ENCODE results near the gene ST6GAL2. TPM values are rescaled to one million over a fixed set of nuclear protein-coding genes. Genes with fewer than 3 reads are reported as not detected.

Gene ST6GAL2
- total RNA-seq, 1 experiment from 2014 or later = 0.82 TPM

- H3K4me2 ChIP-seq (ENCODE audit: low read depth, low read length, poor library complexity, severe bottlenecking) = no peak overlapping the region
- H3K9ac ChIP-seq (ENCODE audit: low read length) = no peak overlapping the region
- H3K9me3 ChIP-seq (ENCODE audit: low read length) = no peaks in the 10 kb centered on the region
- H3K36me3 ChIP-seq (ENCODE audit: insufficient read depth, low read length) = no peaks in the 10 kb centered on the region
- H2AFZ ChIP-seq (ENCODE audit: low read length) = no peak overlapping the region
- H3K27ac ChIP-seq (ENCODE audit: low read length) = no peak overlapping the region
- DNase-seq = peak; percentile 25
- no peaks in the 10 kb centered on the region for H3K9me2 ChIP-seq (replicated peaks; ENCODE audit: insufficient read depth, low read length)
- H3K27me3 ChIP-seq (ENCODE audit: low read length) = no peaks in the 10 kb centered on the region
- no peaks in the 10 kb centered on the region for H4K20me1 ChIP-seq (ENCODE audit: insufficient read depth, low read depth, low read length)
- H3K4me1 ChIP-seq (ENCODE audit: low read length) = peaks cover 59% of the 10 kb centered on the region
- no peak overlapping the region for H3K4me3 ChIP-seq (ENCODE audit: low read length)
- H3K79me2 ChIP-seq (ENCODE audit: low read length) = no peaks in the 10 kb centered on the region
Measured at GRCh38 chr2:106841886-106842645, 43.9 kb downstream of the ST6GAL2 start.

GRCh38 chr2:106840818-106841217, 45.1 kb downstream of the ST6GAL2 start:
- H3K36me3 ChIP-seq (ENCODE audit: insufficient read depth, low read length) = no peaks in the 10 kb centered on the region
- H3K27me3 ChIP-seq (ENCODE audit: low read length) = no peaks in the 10 kb centered on the region
- DNase-seq = no peak
- no peak overlapping the region; the same call in 1 of the 2 replicates for H3K4me3 ChIP-seq (ENCODE audit: low read length)
- no peaks in the 10 kb centered on the region for H3K79me2 ChIP-seq (ENCODE audit: low read length)
- no peaks in the 10 kb centered on the region for H3K9me3 ChIP-seq (ENCODE audit: low read length)
- H3K9ac ChIP-seq (ENCODE audit: low read length) = peak overlapping the region; percentile 22; the same call in 1 of the 2 replicates
- H4K20me1 ChIP-seq (ENCODE audit: insufficient read depth, low read depth, low read length) = no peaks in the 10 kb centered on the region
- H3K9me2 ChIP-seq (replicated peaks; ENCODE audit: insufficient read depth, low read length) = no peaks in the 10 kb centered on the region
- H2AFZ ChIP-seq (ENCODE audit: low read length) = peak overlapping the region; percentile 63
- peak overlapping the region; percentile 56 for H3K27ac ChIP-seq (ENCODE audit: low read length)
- peaks cover 54% of the 10 kb centered on the region for H3K4me1 ChIP-seq (ENCODE audit: low read length)
- peak overlapping the region; percentile 41 for H3K4me2 ChIP-seq (ENCODE audit: low read depth, low read length, poor library complexity, severe bottlenecking)

- Histone ChIP-seq H4K20me1 (ENCODE audit: insufficient read depth, low read depth, low read length) (no peaks in the 10 kb centered on the region), H3K4me3 (ENCODE audit: low read length) (no peak overlapping the region; the same call in 1 of the 2 replicates), H3K4me2 (ENCODE audit: low read depth, low read length, poor library complexity, severe bottlenecking) (peak overlapping the region; percentile 41), H3K9me2 (replicated peaks; ENCODE audit: insufficient read depth, low read length) (no peaks in the 10 kb centered on the region), H2AFZ (ENCODE audit: low read length) (peak overlapping the region; percentile 63), H3K9ac (ENCODE audit: low read length) (no peak overlapping the region; the same call in 1 of the 2 replicates), H3K36me3 (ENCODE audit: insufficient read depth, low read length) (no peaks in the 10 kb centered on the region), H3K9me3 (ENCODE audit: low read length) (no peaks in the 10 kb centered on the region), H3K27me3 (ENCODE audit: low read length) (no peaks in the 10 kb centered on the region), H3K27ac (ENCODE audit: low read length) (peak overlapping the region; percentile 56), H3K79me2 (ENCODE audit: low read length) (no peaks in the 10 kb centered on the region), H3K4me1 (ENCODE audit: low read length) (peaks cover 61% of the 10 kb centered on the region)
- DNase-seq = peak; percentile 70
Measured at GRCh38 chr2:106839849-106840595, 45.9 kb downstream of the ST6GAL2 start.

- no peaks in the 10 kb centered on the region for H4K20me1 ChIP-seq (ENCODE audit: insufficient read depth, low read depth, low read length)
- peaks cover 64% of the 10 kb centered on the region for H3K4me1 ChIP-seq (ENCODE audit: low read length)
Measured at GRCh38 chr2:106833256-106833655, 52.7 kb downstream of the ST6GAL2 start.

GRCh38 chr2:106831816-106832569, 54.0 kb downstream of the ST6GAL2 start:
- Histone ChIP-seq H3K9me3 (ENCODE audit: low read length) (no peaks in the 10 kb centered on the region), H3K4me1 (ENCODE audit: low read length) (peaks cover 55% of the 10 kb centered on the region), H3K27me3 (ENCODE audit: low read length) (no peaks in the 10 kb centered on the region), H3K36me3 (ENCODE audit: insufficient read depth, low read length) (no peaks in the 10 kb centered on the region), H3K79me2 (ENCODE audit: low read length) (no peaks in the 10 kb centered on the region), H4K20me1 (ENCODE audit: insufficient read depth, low read depth, low read length) (no peaks in the 10 kb centered on the region), H3K9me2 (replicated peaks; ENCODE audit: insufficient read depth, low read length) (no peaks in the 10 kb centered on the region), H3K4me2 (ENCODE audit: low read depth, low read length, poor library complexity, severe bottlenecking) (peak overlapping the region; percentile 65), H3K4me3 (ENCODE audit: low read length) (peak overlapping the region; percentile 40), H3K9ac (ENCODE audit: low read length) (peak overlapping the region; percentile 46), H2AFZ (ENCODE audit: low read length) (peak overlapping the region; percentile 24; the same call in 1 of the 2 replicates), H3K27ac (ENCODE audit: low read length) (peak overlapping the region; percentile 91)
- DNase-seq = no peak

More at GRCh38 chr2:106833256-106833655, 52.7 kb downstream of the ST6GAL2 start:
- no peaks in the 10 kb centered on the region for H3K36me3 ChIP-seq (ENCODE audit: insufficient read depth, low read length)
- no peak overlapping the region for H3K9ac ChIP-seq (ENCODE audit: low read length)
- no peak overlapping the region for H2AFZ ChIP-seq (ENCODE audit: low read length)
- no peaks in the 10 kb centered on the region for H3K27me3 ChIP-seq (ENCODE audit: low read length)
- H3K27ac ChIP-seq (ENCODE audit: low read length) = peak overlapping the region; percentile 91
- H3K9me2 ChIP-seq (replicated peaks; ENCODE audit: insufficient read depth, low read length) = no peaks in the 10 kb centered on the region
- DNase-seq = peak; percentile 74
- peak overlapping the region; percentile 40 for H3K4me3 ChIP-seq (ENCODE audit: low read length)
- no peaks in the 10 kb centered on the region for H3K79me2 ChIP-seq (ENCODE audit: low read length)
- H3K4me2 ChIP-seq (ENCODE audit: low read depth, low read length, poor library complexity, severe bottlenecking) = peak overlapping the region; percentile 65
- H3K9me3 ChIP-seq (ENCODE audit: low read length) = no peaks in the 10 kb centered on the region

GRCh38 chr2:106831241-106831640, 54.7 kb downstream of the ST6GAL2 start:
- Histone ChIP-seq H3K9me3 (ENCODE audit: low read length) (no peaks in the 10 kb centered on the region), H3K4me1 (ENCODE audit: low read length) (peaks cover 53% of the 10 kb centered on the region), H3K27me3 (ENCODE audit: low read length) (no peaks in the 10 kb centered on the region), H3K36me3 (ENCODE audit: insufficient read depth, low read length) (no peaks in the 10 kb centered on the region), H3K79me2 (ENCODE audit: low read length) (no peaks in the 10 kb centered on the region), H3K9me2 (replicated peaks; ENCODE audit: insufficient read depth, low read length) (no peaks in the 10 kb centered on the region), H4K20me1 (ENCODE audit: insufficient read depth, low read depth, low read length) (no peaks in the 10 kb centered on the region), H3K27ac (ENCODE audit: low read length) (peak overlapping the region; percentile 91), H2AFZ (ENCODE audit: low read length) (peak overlapping the region; percentile 11; the same call in 1 of the 2 replicates), H3K4me3 (ENCODE audit: low read length) (no peak overlapping the region), H3K4me2 (ENCODE audit: low read depth, low read length, poor library complexity, severe bottlenecking) (peak overlapping the region; percentile 65), H3K9ac (ENCODE audit: low read length) (peak overlapping the region; percentile 3; the same call in 1 of the 2 replicates)
- DNase-seq = no peak

GRCh38 chr2:106830191-106830590, 55.8 kb downstream of the ST6GAL2 start:
- H3K27me3 ChIP-seq (ENCODE audit: low read length) = no peaks in the 10 kb centered on the region
- H3K9me2 ChIP-seq (replicated peaks; ENCODE audit: insufficient read depth, low read length) = no peaks in the 10 kb centered on the region
- H3K4me2 ChIP-seq (ENCODE audit: low read depth, low read length, poor library complexity, severe bottlenecking) = no peak overlapping the region
- DNase-seq = no peak
- no peak overlapping the region for H3K27ac ChIP-seq (ENCODE audit: low read length)
- H3K9ac ChIP-seq (ENCODE audit: low read length) = no peak overlapping the region
- no peaks in the 10 kb centered on the region for H3K79me2 ChIP-seq (ENCODE audit: low read length)
- no peaks in the 10 kb centered on the region for H3K36me3 ChIP-seq (ENCODE audit: insufficient read depth, low read length)
- no peaks in the 10 kb centered on the region for H3K9me3 ChIP-seq (ENCODE audit: low read length)
- H3K4me3 ChIP-seq (ENCODE audit: low read length) = no peak overlapping the region
- H3K4me1 ChIP-seq (ENCODE audit: low read length) = peaks cover 48% of the 10 kb centered on the region
- no peak overlapping the region for H2AFZ ChIP-seq (ENCODE audit: low read length)
- H4K20me1 ChIP-seq (ENCODE audit: insufficient read depth, low read depth, low read length) = no peaks in the 10 kb centered on the region
